H1 (cell line): ENCODE measurements around the gene BANF1. TPM values are rescaled to one million over a fixed set of nuclear protein-coding genes. Genes with fewer than 3 reads are reported as not detected.

Experiments
- BACH1 ChIP-seq: IDR thresholded peaks from 2 replicates; pipeline ENCODE4 v1.6.1; 2012; ENCODE audit warnings: low read length, improper control_type of control experiment
- TAF7 ChIP-seq: optimal IDR thresholded peaks from 2 replicates; pipeline ENCODE3; 2011; ENCODE audit warnings: low read depth, mild to moderate bottlenecking, inconsistent platforms, low read length, moderate library complexity, borderline replicate concordance
- polyA plus RNA-seq, 7 experiments: library from polyadenylated mRNA; depleted of rRNA in 3 of 7; stranded (reverse) in 5 of 7; unstranded in 2 of 7; fragments of >200 nt in 5 of 7; fragments of 200-250 nt in 2 of 7; gene quantifications; 1 replicate in 5 of 7; 2 replicates in 1 of 7; 4 replicates in 1 of 7; pipeline versions ENCODE4 v1.2.1 to v1.2.3, GENCODE V29; 2011 to 2013; ENCODE audit warnings: missing spikeins in 2 of 7, mixed read lengths in 2 of 7
- total RNA-seq: library from RNA; stranded (reverse); fragmentation: NEBNext Ultra II Directional; extraction: Animal tissue kit (Norgen Biotek cat#: 25700); gene quantifications from 2 replicates; pipeline ENCODE4 v1.2.1, GENCODE V29; 2021
- TF ChIP-seq, protein P1 (sequence below): IDR thresholded peaks from 2 replicates; pipeline ENCODE4 v1.6.1; 2011; ENCODE audit warnings: low read length, improper control_type of control experiment

Gene BANF1
- total and polyA plus RNA-seq, 2 of the 8 experiments (the other 6 are each of a cell fraction or from before 2014, with no cell fraction given) = 330 to 467 TPM

DNA sequence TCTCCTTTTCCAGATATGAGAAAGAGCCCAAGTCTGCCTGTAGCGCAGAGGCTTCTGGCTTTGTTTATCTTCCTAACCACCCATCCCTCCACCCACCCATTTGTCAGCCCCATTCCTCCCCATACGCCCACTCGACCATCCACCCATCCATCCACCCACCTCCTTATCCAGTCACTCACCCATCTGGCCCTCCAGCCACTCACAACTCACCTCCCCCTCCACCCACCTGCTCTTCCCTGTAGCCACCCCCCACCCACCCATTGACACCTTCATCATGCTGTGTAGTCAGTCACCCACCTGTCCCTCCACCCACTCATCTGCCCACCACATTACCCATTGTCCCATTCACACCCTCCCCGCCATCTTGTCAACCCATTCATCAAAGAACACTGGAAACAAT lies 15.0 kb downstream of the BANF1 start (continued):
- TF ChIP-seq TAF7 (no peak), BACH1 (no peak)
- TF ChIP-seq, protein P1, sequence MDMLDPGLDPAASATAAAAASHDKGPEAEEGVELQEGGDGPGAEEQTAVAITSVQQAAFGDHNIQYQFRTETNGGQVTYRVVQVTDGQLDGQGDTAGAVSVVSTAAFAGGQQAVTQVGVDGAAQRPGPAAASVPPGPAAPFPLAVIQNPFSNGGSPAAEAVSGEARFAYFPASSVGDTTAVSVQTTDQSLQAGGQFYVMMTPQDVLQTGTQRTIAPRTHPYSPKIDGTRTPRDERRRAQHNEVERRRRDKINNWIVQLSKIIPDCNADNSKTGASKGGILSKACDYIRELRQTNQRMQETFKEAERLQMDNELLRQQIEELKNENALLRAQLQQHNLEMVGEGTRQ = no peak
